OCI-LY7 (cell line): Measurements from ENCODE around the gene CPTP. TPM values are rescaled to one million over a fixed set of nuclear protein-coding genes. Genes with fewer than 3 reads are reported as not detected.

Source experiments
- BruUV-seq: library from RNA; stranded (reverse); fragments of 400-500 nt; replicated peaks from 2 replicates; lab custom pipeline; 2021; lab: Mats Ljungman, UMichigan
- CTCF ChIA-PET: fragments of 300-600 bp; sonication (Branson Sonifier 250); formaldehyde crosslinking; loops from one replicate; lab custom pipeline; 2022; ENCODE audit warnings: antibody characterized with exemption; ENCODE audit not compliant: unreplicated experiment; lab: Charles Lee
- POLR2A ChIA-PET: fragments of 300-600 bp; sonication (Branson Sonifier 250); formaldehyde crosslinking; loops from one replicate; lab custom pipeline; 2022; ENCODE audit warnings: antibody characterized with exemption; lab: Charles Lee
- DNase-seq: peaks from one replicate; pipeline ENCODE4 v3.0.0-alpha.2; 2015; ENCODE audit warnings: low spot score
- H2AFZ ChIP-seq: fragments of 200-600 bp; sonication (generic), shearing (Covaris generic); 2 replicates; pipeline ENCODE4 v1.6.1; 2014; ENCODE audit warnings: mild to moderate bottlenecking, antibody characterized with exemption, low read length, moderate library complexity
- H3K27ac ChIP-seq: fragments of 200-600 bp; sonication (generic); 2 replicates; pipeline ENCODE4 v1.5.1; 2014; ENCODE audit warnings: mixed run types, low read depth, mild to moderate bottlenecking, moderate library complexity, low read length, inconsistent platforms; ENCODE audit not compliant: poor library complexity, severe bottlenecking
- H3K36me3 ChIP-seq: fragments of 200-600 bp; sonication (generic); 2 replicates; pipeline ENCODE4 v1.6.1; 2014; ENCODE audit warnings: mild to moderate bottlenecking, antibody characterized with exemption, low read length, moderate library complexity, mixed read lengths; ENCODE audit not compliant: insufficient read depth
- H3K4me1 ChIP-seq: fragments of 200-600 bp; sonication (generic); 2 replicates; pipeline ENCODE4 v1.5.1; 2014; ENCODE audit warnings: mild to moderate bottlenecking, low read length; ENCODE audit not compliant: insufficient read depth, poor library complexity, severe bottlenecking
- H3K4me2 ChIP-seq: fragments of 200-600 bp; sonication (generic); 2 replicates; pipeline ENCODE4 v1.6.1; 2014; ENCODE audit warnings: mild to moderate bottlenecking, low read length
- H3K4me3 ChIP-seq: fragments of 200-600 bp; sonication (generic); 2 replicates; pipeline ENCODE4 v1.5.1; 2014; ENCODE audit warnings: mild to moderate bottlenecking, low read depth, low read length; ENCODE audit not compliant: poor library complexity, severe bottlenecking
- H3K79me2 ChIP-seq: fragments of 200-600 bp; sonication (generic); 2 replicates; pipeline ENCODE4 v1.6.1; 2016; ENCODE audit warnings: low read depth, mild to moderate bottlenecking, low read length, moderate library complexity, mixed read lengths; ENCODE audit not compliant: insufficient read depth
- H3K9me2 ChIP-seq: fragments of 200-600 bp; sonication (generic); 2 replicates; pipeline ENCODE4 v1.6.1; 2016; ENCODE audit warnings: mild to moderate bottlenecking, low read length, mixed read lengths; ENCODE audit not compliant: insufficient read depth
- H3K9me3 ChIP-seq: fragments of 200-600 bp; sonication (generic); 2 replicates; pipeline ENCODE4 v1.6.1; 2014; ENCODE audit warnings: mild to moderate bottlenecking, mixed run types, low read length, mixed read lengths
- H4K20me1 ChIP-seq: fragments of 200-600 bp; sonication (generic); 2 replicates; pipeline ENCODE4 v1.6.1; 2014; ENCODE audit warnings: mild to moderate bottlenecking, antibody characterized with exemption, low read length, moderate library complexity, mixed read lengths; ENCODE audit not compliant: insufficient read depth
- EZH2phosphoT487 ChIP-seq: fragments of 200-600 bp; sonication (generic); IDR thresholded peaks from 2 replicates; pipeline ENCODE4 v1.6.1; 2018; ENCODE audit warnings: low read depth, borderline replicate concordance, mild to moderate bottlenecking, mixed run types, antibody characterized with exemption, low read length, moderate library complexity, mixed read lengths
- intact Hi-C: fragments of 100-400 bp; cut with micrococcal nuclease; formaldehyde crosslinking; loops from one replicate; pipeline ENCODE4 v1.10.0; 2022; ENCODE audit not compliant: unreplicated experiment
- total RNA-seq, 2 experiments: library from RNA; depleted of rRNA in 1 of 2; stranded (reverse); fragments of >200 nt in 1 of 2; shearing (Covaris generic) in 1 of 2; gene quantifications; 2 replicates each; pipeline ENCODE4 v1.2.3, GENCODE V29; 2014 to 2022
- TF ChIP-seq, protein P1 (sequence below): fragments of 200-600 bp; sonication (generic); conservative IDR thresholded peaks from 2 replicates; pipeline ENCODE4 v1.5.1; 2014; ENCODE audit warnings: mild to moderate bottlenecking, antibody characterized with exemption, low read length, moderate library complexity, mixed read lengths

CPTP gene
- total RNA-seq, 2 experiments from 2014 or later = 16.6 to 20.6 TPM

DNA sequence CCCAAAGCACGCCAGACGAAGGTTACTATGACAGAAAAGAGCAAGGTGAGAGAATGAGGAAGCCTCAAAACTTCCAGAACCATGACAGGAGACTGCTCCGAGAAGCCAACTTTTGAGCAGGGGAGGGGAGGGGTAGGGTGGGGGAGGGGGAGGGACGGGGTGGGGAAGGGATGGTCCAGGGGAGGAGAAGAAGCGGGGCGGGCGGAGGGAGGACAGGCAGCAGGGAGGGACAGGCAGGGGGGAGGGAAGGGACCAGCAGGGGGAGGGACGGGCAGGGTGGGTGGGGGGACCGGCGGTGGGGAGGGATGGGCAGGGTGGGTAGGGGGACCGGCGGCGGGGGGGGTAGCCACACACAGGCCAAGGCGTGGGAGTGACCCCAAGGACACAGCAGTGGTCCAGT is 2.2 kb upstream of the CPTP start:
- Histone ChIP-seq H3K79me2 (peaks cover 43% of the 10 kb centered on the region), H4K20me1 (peaks cover 3% of the 10 kb centered on the region; the same call in 1 of the 2 replicates), H3K4me2 (no peak overlapping the region), H3K9me3 (no peaks in the 10 kb centered on the region), H3K4me1 (peaks cover 25% of the 10 kb centered on the region), H2AFZ (no peak overlapping the region), H3K36me3 (peaks cover 53% of the 10 kb centered on the region), H3K4me3 (no peak overlapping the region), H3K9me2 (no peaks in the 10 kb centered on the region), H3K27ac (no peak overlapping the region)
- no TSS peak for BruUV-seq
- ChIA-PET CTCF (no interaction called here), POLR2A (no interaction called here)
- intact Hi-C loops = no loop called here
- DNase-seq = no peak
- no peak for TF ChIP-seq EZH2phosphoT487
- TF ChIP-seq, protein P1, sequence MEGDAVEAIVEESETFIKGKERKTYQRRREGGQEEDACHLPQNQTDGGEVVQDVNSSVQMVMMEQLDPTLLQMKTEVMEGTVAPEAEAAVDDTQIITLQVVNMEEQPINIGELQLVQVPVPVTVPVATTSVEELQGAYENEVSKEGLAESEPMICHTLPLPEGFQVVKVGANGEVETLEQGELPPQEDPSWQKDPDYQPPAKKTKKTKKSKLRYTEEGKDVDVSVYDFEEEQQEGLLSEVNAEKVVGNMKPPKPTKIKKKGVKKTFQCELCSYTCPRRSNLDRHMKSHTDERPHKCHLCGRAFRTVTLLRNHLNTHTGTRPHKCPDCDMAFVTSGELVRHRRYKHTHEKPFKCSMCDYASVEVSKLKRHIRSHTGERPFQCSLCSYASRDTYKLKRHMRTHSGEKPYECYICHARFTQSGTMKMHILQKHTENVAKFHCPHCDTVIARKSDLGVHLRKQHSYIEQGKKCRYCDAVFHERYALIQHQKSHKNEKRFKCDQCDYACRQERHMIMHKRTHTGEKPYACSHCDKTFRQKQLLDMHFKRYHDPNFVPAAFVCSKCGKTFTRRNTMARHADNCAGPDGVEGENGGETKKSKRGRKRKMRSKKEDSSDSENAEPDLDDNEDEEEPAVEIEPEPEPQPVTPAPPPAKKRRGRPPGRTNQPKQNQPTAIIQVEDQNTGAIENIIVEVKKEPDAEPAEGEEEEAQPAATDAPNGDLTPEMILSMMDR = no peak

DNA sequence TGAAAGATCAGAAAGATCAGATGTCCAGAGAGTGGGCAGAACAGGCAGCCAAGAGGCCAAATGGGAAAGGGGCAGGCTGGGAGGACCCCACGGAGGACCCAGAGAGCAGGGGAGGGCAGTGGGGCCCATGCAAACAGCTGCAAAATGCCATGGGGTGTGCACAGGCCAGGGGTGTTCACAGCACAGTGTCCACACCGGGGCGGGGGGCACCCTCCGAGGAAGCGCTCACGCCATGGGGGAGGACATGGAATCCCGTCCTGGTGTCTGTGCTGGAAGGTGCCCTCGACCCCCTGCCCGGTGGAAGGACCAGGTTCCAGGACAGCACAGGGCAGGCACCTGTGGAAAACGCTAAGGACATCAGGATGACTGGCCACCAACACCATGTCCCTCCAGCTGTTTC is 1.6 kb upstream of the CPTP start:
- H3K4me2 ChIP-seq = peak overlapping the region; percentile 66
- no peak overlapping the region for H3K4me3 ChIP-seq
- intact Hi-C loops = no loop called here
- TF ChIP-seq, protein P1 = no peak
- TF ChIP-seq EZH2phosphoT487 = no peak
- DNase-seq = no peak
- peaks cover 25% of the 10 kb centered on the region for H3K4me1 ChIP-seq
- H4K20me1 ChIP-seq = peaks cover 3% of the 10 kb centered on the region; the same call in 1 of the 2 replicates
- H3K9me2 ChIP-seq = no peaks in the 10 kb centered on the region
- H3K79me2 ChIP-seq = peaks cover 43% of the 10 kb centered on the region
- ChIA-PET CTCF (no interaction called here), POLR2A (no interaction called here)
- H2AFZ ChIP-seq = no peak overlapping the region
- peaks cover 48% of the 10 kb centered on the region for H3K36me3 ChIP-seq
- no peak overlapping the region for H3K27ac ChIP-seq
- BruUV-seq = no TSS peak
- H3K9me3 ChIP-seq = no peaks in the 10 kb centered on the region

DNA sequence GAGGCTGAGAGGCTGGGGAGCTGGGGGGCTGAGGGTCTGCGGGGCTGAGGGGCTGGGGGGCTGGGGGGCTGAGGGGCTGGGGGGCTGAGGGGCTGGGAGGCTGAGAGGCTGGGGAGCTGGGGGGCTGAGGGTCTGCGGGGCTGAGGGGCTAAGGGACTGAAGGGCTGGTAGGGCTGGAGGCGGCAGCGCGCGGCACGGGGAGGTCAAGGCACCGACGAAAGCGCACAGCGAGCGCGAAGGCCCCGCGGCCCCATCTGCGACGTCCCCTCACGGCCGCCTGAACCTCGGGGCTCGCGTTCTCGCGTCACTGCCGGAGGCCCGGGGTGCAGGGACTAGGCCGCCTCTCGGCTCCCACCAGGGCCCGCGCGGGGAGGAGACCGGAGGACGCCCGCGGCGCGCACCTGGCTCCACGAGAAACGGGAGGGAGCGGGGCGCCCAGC is 498 bp upstream of the CPTP start:
- Histone ChIP-seq H4K20me1 (peaks cover 3% of the 10 kb centered on the region; the same call in 1 of the 2 replicates), H3K4me2 (peak overlapping the region; percentile 60; the same call in 1 of the 2 replicates), H2AFZ (no peak overlapping the region), H3K36me3 (peaks cover 47% of the 10 kb centered on the region), H3K9me2 (no peaks in the 10 kb centered on the region), H3K4me3 (peak overlapping the region; percentile 84), H3K79me2 (peaks cover 43% of the 10 kb centered on the region), H3K4me1 (peaks cover 25% of the 10 kb centered on the region), H3K27ac (peak overlapping the region; percentile 28), H3K9me3 (no peaks in the 10 kb centered on the region)
- ChIA-PET POLR2A (no interaction called here), CTCF (no interaction called here)
- no TSS peak for BruUV-seq
- TF ChIP-seq EZH2phosphoT487 = no peak
- TF ChIP-seq, protein P1 = no peak
- intact Hi-C loops = loop anchor here (2.0 kb wide), 2 partner anchors 15 to 51 kb away; partner anchors contain the start of genes AURKAIP1 and PUSL1
- no peak for DNase-seq
